ENCODE measurements around the gene TWF2.

DNA sequence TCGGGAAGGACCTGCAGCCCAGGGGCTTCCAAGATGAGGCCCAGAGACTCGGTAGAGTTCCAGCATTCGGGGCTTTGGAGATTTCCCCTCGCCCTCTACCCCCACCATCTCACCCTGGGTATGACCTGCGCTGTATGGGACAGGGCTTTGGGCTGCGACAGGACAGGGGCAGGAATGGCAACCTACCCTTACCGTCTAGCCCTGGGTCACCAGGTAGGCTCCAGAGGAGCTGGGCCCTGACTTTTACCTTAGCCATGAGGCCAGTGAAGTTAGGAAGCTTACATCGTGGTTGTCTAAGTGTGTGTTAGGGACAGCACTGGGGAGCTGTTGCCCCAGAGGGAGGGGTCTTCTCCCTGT, 7.3 kb upstream of the TWF2 start:
- TF ChIP-seq ZNF507 (tag; conservative IDR thresholded peaks at IDR 0.05) (no peak), RAD21 (CRISPR knock-in tag; conservative IDR thresholded peaks at IDR 0.05 in 1 of 2, IDR thresholded peaks at IDR 0.05 in 1 of 2) (no peak), ZBTB26 (CRISPR knock-in tag; IDR thresholded peaks at IDR 0.05) (no peak), RCOR1 (IDR thresholded peaks at IDR 0.05; ENCODE audit: borderline replicate concordance in 1 of 2, low read depth in 2 of 2, low read length in 2 of 2) (no peak), GABPB1 (CRISPR knock-in tag; IDR thresholded peaks at IDR 0.05) (no peak)
- TF ChIP-seq, protein P1, sequence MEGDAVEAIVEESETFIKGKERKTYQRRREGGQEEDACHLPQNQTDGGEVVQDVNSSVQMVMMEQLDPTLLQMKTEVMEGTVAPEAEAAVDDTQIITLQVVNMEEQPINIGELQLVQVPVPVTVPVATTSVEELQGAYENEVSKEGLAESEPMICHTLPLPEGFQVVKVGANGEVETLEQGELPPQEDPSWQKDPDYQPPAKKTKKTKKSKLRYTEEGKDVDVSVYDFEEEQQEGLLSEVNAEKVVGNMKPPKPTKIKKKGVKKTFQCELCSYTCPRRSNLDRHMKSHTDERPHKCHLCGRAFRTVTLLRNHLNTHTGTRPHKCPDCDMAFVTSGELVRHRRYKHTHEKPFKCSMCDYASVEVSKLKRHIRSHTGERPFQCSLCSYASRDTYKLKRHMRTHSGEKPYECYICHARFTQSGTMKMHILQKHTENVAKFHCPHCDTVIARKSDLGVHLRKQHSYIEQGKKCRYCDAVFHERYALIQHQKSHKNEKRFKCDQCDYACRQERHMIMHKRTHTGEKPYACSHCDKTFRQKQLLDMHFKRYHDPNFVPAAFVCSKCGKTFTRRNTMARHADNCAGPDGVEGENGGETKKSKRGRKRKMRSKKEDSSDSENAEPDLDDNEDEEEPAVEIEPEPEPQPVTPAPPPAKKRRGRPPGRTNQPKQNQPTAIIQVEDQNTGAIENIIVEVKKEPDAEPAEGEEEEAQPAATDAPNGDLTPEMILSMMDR (IDR thresholded peaks at IDR 0.05 in 2 of 3, conservative IDR thresholded peaks at IDR 0.05 in 1 of 3; ENCODE audit: insufficient read depth in 2 of 3, low read depth in 1 of 3, low read length in 3 of 3), result no peak

All from K562 (cell line).